T-cell (primary cell): Measurements from ENCODE around the gene AKAP13. TPM values are rescaled to one million over a fixed set of nuclear protein-coding genes. Genes with fewer than 3 reads are reported as not detected.

ENCODE experiments used
- ATAC-seq, 4 experiments: fragments of 200-7000 bp in 3 of 4; fragments of 150-1000 bp in 1 of 4; cut with Tn5 transposase; replicated peaks in 1 of 4; 1 replicate in 3 of 4; 2 replicates in 1 of 4; pipeline ENCODE4 v1.10.0; 2021; ENCODE audit warnings: moderate library complexity in 3 of 4, mild to moderate bottlenecking in 2 of 4, moderate number of reproducible peaks in 1 of 4
- CTCF ChIA-PET, 2 donors: fragments of 300-600 bp; sonication (Branson Sonifier 250); formaldehyde crosslinking; loops; one replicate each; lab custom pipeline; 2022; ENCODE audit warnings: antibody characterized with exemption in 2 of 2; lab: Charles Lee
- POLR2A ChIA-PET, 2 donors: fragments of 300-600 bp; sonication (Branson Sonifier 250); formaldehyde crosslinking; loops; one replicate each; lab custom pipeline; 2022; ENCODE audit warnings: antibody characterized with exemption in 2 of 2; lab: Charles Lee
- DNase-seq, 35 experiments: peaks; one replicate each; pipeline versions ENCODE4 v3.0.0 to v3.0.0-alpha.2; 2013 to 2023
- H3K27ac ChIP-seq: one replicate; pipeline ENCODE4 v1.5.1; 2013; ENCODE audit warnings: low read length
- H3K27me3 ChIP-seq, 2 experiments: replicated peaks in 1 of 2; 1 replicate in 1 of 2; 2 replicates in 1 of 2; pipeline versions ENCODE4 v1.6.1 to v1.7.0; 2013; ENCODE audit warnings: low read length in 1 of 2, mixed read lengths in 1 of 2; ENCODE audit not compliant: control insufficient read depth in 2 of 2, insufficient read depth in 2 of 2; ENCODE audit errors: extremely low read depth in 1 of 2
- H3K36me3 ChIP-seq, 2 donors: 1 replicate in 1 of 2; 2 replicates in 1 of 2; pipeline versions ENCODE4 v1.6.1 to v1.7.0; 2013; ENCODE audit warnings: low read length in 1 of 2; ENCODE audit not compliant: control insufficient read depth in 2 of 2, insufficient read depth in 1 of 2; ENCODE audit errors: extremely low read depth in 1 of 2
- H3K4me1 ChIP-seq, 2 experiments: 1 replicate in 1 of 2; 2 replicates in 1 of 2; pipeline versions ENCODE4 v1.6.1 to v1.7.0; 2013; ENCODE audit warnings: low read length in 2 of 2, mixed read lengths in 1 of 2; ENCODE audit not compliant: insufficient read depth in 2 of 2, control insufficient read depth in 1 of 2; ENCODE audit errors: extremely low read depth in 1 of 2
- H3K4me3 ChIP-seq, 2 donors: 1 replicate in 1 of 2; 2 replicates in 1 of 2; pipeline versions ENCODE4 v1.5.1 to v1.7.0; 2013; ENCODE audit warnings: mild to moderate bottlenecking in 2 of 2, low read length in 1 of 2, moderate library complexity in 1 of 2; ENCODE audit not compliant: control insufficient read depth in 1 of 2; ENCODE audit errors: extremely low read depth in 1 of 2
- H3K9me3 ChIP-seq: 2 replicates; pipeline ENCODE4 v1.7.0; 2013
- H3K27ac Mint-ChIP-seq, 2 donors: one replicate each; pipeline ENCODE4 v1.8.0; 2020 to 2021; ENCODE audit warnings: mild to moderate bottlenecking in 2 of 2, mixed read lengths in 2 of 2
- H3K27me3 Mint-ChIP-seq, 2 donors: one replicate each; pipeline ENCODE4 v1.8.0; 2021 to 2022; ENCODE audit warnings: mixed read lengths in 2 of 2
- H3K36me3 Mint-ChIP-seq: one replicate; pipeline ENCODE4 v1.8.0; 2021; ENCODE audit warnings: mixed read lengths
- H3K4me1 Mint-ChIP-seq, 3 donors: one replicate each; pipeline ENCODE4 v1.8.0; 2020 to 2022; ENCODE audit warnings: mixed read lengths in 3 of 3, mild to moderate bottlenecking in 1 of 3
- H3K4me3 Mint-ChIP-seq, 3 donors: one replicate each; pipeline ENCODE4 v1.8.0; 2020 to 2022; ENCODE audit warnings: mild to moderate bottlenecking in 3 of 3, mixed read lengths in 3 of 3, moderate library complexity in 3 of 3
- H3K9me3 Mint-ChIP-seq, 3 donors: one replicate each; pipeline ENCODE4 v1.8.0; 2020 to 2022; ENCODE audit warnings: mixed read lengths in 3 of 3
- WGBS: methylation state at CpG from one replicate; pipeline ENCODE4 v1.1.5; 2013; ENCODE audit warnings: missing lambda C conversion rate; ENCODE audit not compliant: insufficient coverage; 5-methylcytosine and 5-hydroxymethylcytosine counted together
- total RNA-seq, 35 experiments: library from RNA in 6 of 35; stranded (reverse) in 6 of 35; fragments of 120-200 nt in 1 of 35; gene quantifications; one replicate each; pipeline versions ENCODE4 v1.2.1 to v1.2.4 and lab custom pipeline; 2013 to 2026

The AKAP13 gene
- total RNA-seq, 5 donors from 2014 or later (not counting 1 experiment from before 2014, with no cell fraction given), result 232 to 391 (median 281) TPM

GRCh38 chr15:85354461-85354860 lies 25.9 kb upstream of the AKAP13 start:
- ChIA-PET CTCF (interaction anchor here in 1 of 2 donors (0.5 to 0.6 kb wide), 2 partner anchors 11 to 14 kb away, joined by 4 to 5 read pairs; no protein-coding TSS in a partner anchor), POLR2A (no interaction called here)
- no peak for DNase-seq
- Histone ChIP-seq H3K4me1 (peaks cover 0 to 2% of the 10 kb centered on the region in 2 experiments), H3K27me3 (no peaks in the 10 kb centered on the region), H3K9me3 (no peaks in the 10 kb centered on the region), H3K36me3 (no peaks in the 10 kb centered on the region), H3K27ac (no peak overlapping the region), H3K4me3 (no peak overlapping the region)
- ATAC-seq, result no peak
- WGBS, result 100% methylated on average over 2 of the region's 4 CpGs
- H3K4me1 Mint-ChIP-seq, result peaks cover 0 to 9% (median 7%) of the 10 kb centered on the region in 3 donors
- H3K27me3 Mint-ChIP-seq, result no peaks in the 10 kb centered on the region
- no peaks in the 10 kb centered on the region for H3K9me3 Mint-ChIP-seq
- no peak overlapping the region for H3K27ac Mint-ChIP-seq
- no peak overlapping the region for H3K4me3 Mint-ChIP-seq
- H3K36me3 Mint-ChIP-seq, result peaks cover 2% of the 10 kb centered on the region

- Histone ChIP-seq H3K27me3 (no peaks in the 10 kb centered on the region), H3K4me3 (no peak overlapping the region), H3K9me3 (no peaks in the 10 kb centered on the region), H3K36me3 (no peaks in the 10 kb centered on the region), H3K27ac (no peak overlapping the region), H3K4me1 (peaks cover 0 to 2% of the 10 kb centered on the region in 2 experiments)
- ChIA-PET POLR2A (interaction anchor here in 1 of 2 donors (0.6 kb wide), 1 partner anchor 24 kb away, joined by 4 read pairs; no protein-coding TSS in a partner anchor), CTCF (interaction anchor here (0.6 kb wide), 2 partner anchors 12 to 56 kb away, joined by 4 to 5 read pairs; no protein-coding TSS in a partner anchor)
- WGBS, result 10% methylated on average over 2 of the region's 4 CpGs
- no peak overlapping the region for H3K27ac Mint-ChIP-seq
- H3K9me3 Mint-ChIP-seq, result no peaks in the 10 kb centered on the region
- ATAC-seq, result no peak
- H3K4me3 Mint-ChIP-seq, result no peak overlapping the region
- peaks cover 0 to 9% (median 7%) of the 10 kb centered on the region in 3 donors for H3K4me1 Mint-ChIP-seq
- peaks cover 2% of the 10 kb centered on the region for H3K36me3 Mint-ChIP-seq
- no peak for DNase-seq
- H3K27me3 Mint-ChIP-seq, result no peaks in the 10 kb centered on the region
Measured at GRCh38 chr15:85354948-85355347, 25.5 kb upstream of the AKAP13 start.

- Histone ChIP-seq H3K27me3 (no peaks in the 10 kb centered on the region), H3K27ac (no peak overlapping the region), H3K4me3 (no peak overlapping the region), H3K4me1 (peaks cover 0 to 2% of the 10 kb centered on the region in 2 experiments), H3K9me3 (no peaks in the 10 kb centered on the region), H3K36me3 (no peaks in the 10 kb centered on the region)
- ATAC-seq (no peak), DNase-seq (no peak)
- no CpG with 5 or more reads among the region's 1 CpG for WGBS
- Mint-ChIP-seq H3K9me3 (no peaks in the 10 kb centered on the region), H3K4me3 (no peak overlapping the region), H3K27ac (no peak overlapping the region), H3K27me3 (no peaks in the 10 kb centered on the region), H3K4me1 (peaks cover 0 to 9% (median 7%) of the 10 kb centered on the region in 3 donors), H3K36me3 (peaks cover 2% of the 10 kb centered on the region)
- POLR2A ChIA-PET, result no interaction called here
- CTCF ChIA-PET, result interaction anchor here in 1 of 2 donors (0.7 kb wide), 1 partner anchor 114 kb away, joined by 5 read pairs; no protein-coding TSS in a partner anchor
Measured at GRCh38 chr15:85356276-85356675, 24.1 kb upstream of the AKAP13 start.

- ATAC-seq, result no peak
- 13% methylated on average over 1 of the region's 4 CpGs for WGBS
- Mint-ChIP-seq H3K27ac (no peak overlapping the region), H3K4me1 (peaks cover 0 to 7% (median 6%) of the 10 kb centered on the region in 3 donors), H3K36me3 (no peaks in the 10 kb centered on the region), H3K27me3 (no peaks in the 10 kb centered on the region), H3K4me3 (no peak overlapping the region), H3K9me3 (no peaks in the 10 kb centered on the region)
- Histone ChIP-seq H3K36me3 (no peaks in the 10 kb centered on the region), H3K4me3 (no peak overlapping the region), H3K4me1 (no peaks in the 10 kb centered on the region), H3K27me3 (no peaks in the 10 kb centered on the region), H3K27ac (no peak overlapping the region), H3K9me3 (no peaks in the 10 kb centered on the region)
- ChIA-PET POLR2A (interaction anchor here in 1 of 2 donors (0.6 kb wide), 1 partner anchor 128 kb away, joined by 4 read pairs; no protein-coding TSS in a partner anchor), CTCF (interaction anchor here in 1 of 2 donors (0.6 to 1.1 kb wide), 2 partner anchors 9 to 610 kb away, joined by 3 read pairs; no protein-coding TSS in a partner anchor)
- DNase-seq, result no peak
Measured at GRCh38 chr15:85361323-85361722, 19.1 kb upstream of the AKAP13 start.

- no peaks in the 10 kb centered on the region for H3K27me3 Mint-ChIP-seq
- Histone ChIP-seq H3K4me3 (no peak overlapping the region), H3K9me3 (no peaks in the 10 kb centered on the region), H3K27ac (no peak overlapping the region), H3K36me3 (no peaks in the 10 kb centered on the region), H3K27me3 (no peaks in the 10 kb centered on the region), H3K4me1 (peaks cover 0 to 2% of the 10 kb centered on the region in 2 experiments)
- no peak for ATAC-seq
- H3K27ac Mint-ChIP-seq, result no peak overlapping the region
- CTCF ChIA-PET, result interaction anchor here (0.5 to 0.9 kb wide), 3 partner anchors 11 to 53 kb away, joined by 3 to 4 read pairs (median 3); no protein-coding TSS in a partner anchor
- peaks cover under 1 to 10% (median 10%) of the 10 kb centered on the region in 3 donors for H3K4me1 Mint-ChIP-seq
- no peaks in the 10 kb centered on the region for H3K36me3 Mint-ChIP-seq
- DNase-seq, result no peak
- H3K4me3 Mint-ChIP-seq, result no peak overlapping the region
- POLR2A ChIA-PET, result interaction anchor here in 1 of 2 donors (0.5 kb wide), 1 partner anchor 86 kb away, joined by 7 read pairs; no protein-coding TSS in a partner anchor
- no peaks in the 10 kb centered on the region for H3K9me3 Mint-ChIP-seq
- WGBS, result 91% methylated on average over 6 of the region's 6 CpGs
Measured at GRCh38 chr15:85362436-85363081, 17.8 kb upstream of the AKAP13 start.

GRCh38 chr15:85365980-85366379 lies 14.4 kb upstream of the AKAP13 start:
- no peak overlapping the region for H3K4me3 ChIP-seq
- H3K27me3 Mint-ChIP-seq, result no peaks in the 10 kb centered on the region
- DNase-seq (no peak), ATAC-seq (no peak)
- CTCF ChIA-PET, result no interaction called here
- H3K9me3 Mint-ChIP-seq, result no peaks in the 10 kb centered on the region
- H3K27ac ChIP-seq, result no peak overlapping the region
- peaks cover 0 to 5% of the 10 kb centered on the region in 2 experiments for H3K4me1 ChIP-seq
- no peaks in the 10 kb centered on the region for H3K36me3 Mint-ChIP-seq
- 83% methylated on average over 1 of the region's 2 CpGs for WGBS
- no peaks in the 10 kb centered on the region for H3K9me3 ChIP-seq
- H3K27ac Mint-ChIP-seq, result no peak overlapping the region
- POLR2A ChIA-PET, result no interaction called here
- H3K4me1 Mint-ChIP-seq, result peaks cover 8 to 16% (median 10%) of the 10 kb centered on the region in 3 donors
- no peaks in the 10 kb centered on the region for H3K27me3 ChIP-seq
- H3K4me3 Mint-ChIP-seq, result no peak overlapping the region
- no peaks in the 10 kb centered on the region for H3K36me3 ChIP-seq
